ENCODE data around the gene HLCS.

The HLCS gene

GRCh38 chr21:36914244-36915013, 52.0 kb downstream of the HLCS start:
- Histone ChIP-seq H3K36me3 (replicated peaks; ENCODE audit: low read depth, low read length) (no peaks in the 10 kb centered on the region), H3K79me2 (ENCODE audit: low read length) (no peaks in the 10 kb centered on the region), H3K9me3 (ENCODE audit: insufficient read depth, low read length) (no peaks in the 10 kb centered on the region), H3K4me1 (ENCODE audit: low read length) (peaks cover 13% of the 10 kb centered on the region), H4K20me1 (ENCODE audit: insufficient read depth, low read length) (no peaks in the 10 kb centered on the region), H3K27ac (ENCODE audit: low read length) (no peak overlapping the region), H3K4me2 (ENCODE audit: low read length) (no peak overlapping the region), H2AFZ (ENCODE audit: low read depth, low read length) (no peak overlapping the region), H3K27me3 (ENCODE audit: low read depth, low read length) (no peaks in the 10 kb centered on the region), H3K9ac (ENCODE audit: low read length) (no peak overlapping the region), H3K4me3 (ENCODE audit: low read length) (no peak overlapping the region)
- no peak for TF ChIP-seq CTCF (IDR thresholded peaks at IDR 0.05; ENCODE audit: low read depth, low read length)
- TF ChIP-seq EZH2phosphoT487 (IDR thresholded peaks at IDR 0.05; ENCODE audit: low read depth) = no peak

GRCh38 chr21:36913247-36914169, 53.0 kb downstream of the HLCS start:
- no peaks in the 10 kb centered on the region for H3K36me3 ChIP-seq (replicated peaks; ENCODE audit: low read depth, low read length)
- H3K9me3 ChIP-seq (ENCODE audit: insufficient read depth, low read length) = no peaks in the 10 kb centered on the region
- H3K4me2 ChIP-seq (ENCODE audit: low read length) = no peak overlapping the region
- no peaks in the 10 kb centered on the region for H3K79me2 ChIP-seq (ENCODE audit: low read length)
- H3K4me3 ChIP-seq (ENCODE audit: low read length) = no peak overlapping the region
- H3K27ac ChIP-seq (ENCODE audit: low read length) = no peak overlapping the region
- H2AFZ ChIP-seq (ENCODE audit: low read depth, low read length) = no peak overlapping the region
- no peak overlapping the region for H3K9ac ChIP-seq (ENCODE audit: low read length)
- H3K27me3 ChIP-seq (ENCODE audit: low read depth, low read length) = no peaks in the 10 kb centered on the region
- TF ChIP-seq CTCF (IDR thresholded peaks at IDR 0.05; ENCODE audit: low read depth, low read length) (no peak), EZH2phosphoT487 (IDR thresholded peaks at IDR 0.05; ENCODE audit: low read depth) (no peak)
- peaks cover 17% of the 10 kb centered on the region for H3K4me1 ChIP-seq (ENCODE audit: low read length)
- H4K20me1 ChIP-seq (ENCODE audit: insufficient read depth, low read length) = no peaks in the 10 kb centered on the region

GRCh38 chr21:36910581-36911307, 55.7 kb downstream of the HLCS start:
- Histone ChIP-seq H4K20me1 (ENCODE audit: insufficient read depth, low read length) (no peaks in the 10 kb centered on the region), H3K79me2 (ENCODE audit: low read length) (no peaks in the 10 kb centered on the region), H3K4me3 (ENCODE audit: low read length) (no peak overlapping the region), H3K27ac (ENCODE audit: low read length) (peak overlapping the region; percentile 57; the same call in 1 of the 2 replicates), H3K9me3 (ENCODE audit: insufficient read depth, low read length) (no peaks in the 10 kb centered on the region), H3K36me3 (replicated peaks; ENCODE audit: low read depth, low read length) (no peaks in the 10 kb centered on the region), H2AFZ (ENCODE audit: low read depth, low read length) (no peak overlapping the region), H3K4me2 (ENCODE audit: low read length) (peak overlapping the region; percentile 64; the same call in 1 of the 2 replicates), H3K27me3 (ENCODE audit: low read depth, low read length) (no peaks in the 10 kb centered on the region), H3K4me1 (ENCODE audit: low read length) (peaks cover 17% of the 10 kb centered on the region), H3K9ac (ENCODE audit: low read length) (no peak overlapping the region)
- TF ChIP-seq EZH2phosphoT487 (IDR thresholded peaks at IDR 0.05; ENCODE audit: low read depth) = no peak
- TF ChIP-seq CTCF (IDR thresholded peaks at IDR 0.05; ENCODE audit: low read depth, low read length) = no peak

Data from OCI-LY3 (cell line).